BLaER1 treated with 17β-estradiol and CSF1 and Interleukin-3, amounts not matched to agents 10 nM and 100 nM (cell line): ENCODE data around the gene IL17RD.
A peak's percentile ranks its signal among the peaks of the same experiment; 100 is the strongest.
"Not testable (repeated sequence)": the region's sequence is repeated elsewhere in the genome, so short reads cannot be mapped to it uniquely, and the experiment has no call there.

Experiments
- H3K27ac ChIP-seq, 11 experiments: shearing (Covaris generic); formaldehyde crosslinking; 2 replicates each; pipeline ENCODE4 v1.8.1; 2022
- H3K27me3 ChIP-seq, 11 experiments: shearing (Covaris generic); formaldehyde crosslinking; 2 replicates each; pipeline ENCODE4 v1.8.1; 2022
- H3K36me3 ChIP-seq, 11 experiments: shearing (Covaris generic); formaldehyde crosslinking; 2 replicates each; pipeline ENCODE4 v1.8.1; 2022
- H3K4me1 ChIP-seq, 10 experiments: shearing (Covaris generic); formaldehyde crosslinking; 2 replicates each; pipeline ENCODE4 v1.8.1; 2022
- H3K4me2 ChIP-seq, 11 experiments: shearing (Covaris generic); formaldehyde crosslinking; 2 replicates each; pipeline ENCODE4 v1.8.1; 2022
- H3K4me3 ChIP-seq, 10 experiments: shearing (Covaris generic); formaldehyde crosslinking; 2 replicates each; pipeline ENCODE4 v1.8.1; 2022
- H3K9ac ChIP-seq, 11 experiments: shearing (Covaris generic); formaldehyde crosslinking; 2 replicates each; pipeline ENCODE4 v1.8.1; 2022
- H3K9me3 ChIP-seq, 11 experiments: shearing (Covaris generic); formaldehyde crosslinking; replicated peaks in 1 of 11; 2 replicates each; pipeline ENCODE4 v1.8.1; 2022
- H4K20me1 ChIP-seq, 11 experiments: shearing (Covaris generic); formaldehyde crosslinking; 2 replicates each; pipeline ENCODE4 v1.8.1; 2022
- Cebpa-rat ChIP-seq, 11 experiments: shearing (Covaris generic); IDR thresholded peaks; 2 replicates each; pipeline ENCODE4 v1.8.1; 2022

IL17RD gene

DNA sequence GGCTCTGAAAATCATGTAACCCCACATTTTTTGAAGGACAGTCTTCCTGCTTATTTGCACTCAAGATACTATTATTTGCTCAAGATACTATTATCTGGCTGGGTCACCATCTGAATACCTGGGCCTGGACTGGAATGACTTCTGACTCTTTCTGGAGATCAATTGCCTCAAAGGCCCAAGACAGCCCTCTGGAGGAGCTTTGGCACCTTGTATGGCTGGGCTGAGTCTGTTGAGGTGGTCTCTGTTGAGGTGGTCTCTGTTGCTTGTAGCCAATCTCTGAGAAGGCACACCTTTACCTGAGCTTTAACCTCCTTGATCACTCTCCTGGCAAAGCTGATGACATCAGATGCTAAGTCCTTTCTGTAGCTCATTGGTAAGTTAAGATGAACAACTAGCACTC, 71.7 kb downstream of the IL17RD start:
- no peak for TF ChIP-seq Cebpa-rat (IDR thresholded peaks at IDR 0.05)
- H3K36me3 ChIP-seq: no peaks in the 10 kb centered on the region
- H3K9me3 ChIP-seq: no peaks in the 10 kb centered on the region
- peaks cover 0 to 14% (median 0%) of the 10 kb centered on the region in 10 experiments; a peak in 6 of 20 replicates for H3K4me1 ChIP-seq
- peak overlapping the region in 3 of 11 experiments; percentile 47 to 66 (median 58); a peak in 5 of 22 replicates for H3K4me2 ChIP-seq
- H3K27ac ChIP-seq: no peak overlapping the region
- no peaks in the 10 kb centered on the region for H4K20me1 ChIP-seq
- no peak overlapping the region for H3K4me3 ChIP-seq
- H3K27me3 ChIP-seq: no peaks in the 10 kb centered on the region
- no peak overlapping the region for H3K9ac ChIP-seq

DNA sequence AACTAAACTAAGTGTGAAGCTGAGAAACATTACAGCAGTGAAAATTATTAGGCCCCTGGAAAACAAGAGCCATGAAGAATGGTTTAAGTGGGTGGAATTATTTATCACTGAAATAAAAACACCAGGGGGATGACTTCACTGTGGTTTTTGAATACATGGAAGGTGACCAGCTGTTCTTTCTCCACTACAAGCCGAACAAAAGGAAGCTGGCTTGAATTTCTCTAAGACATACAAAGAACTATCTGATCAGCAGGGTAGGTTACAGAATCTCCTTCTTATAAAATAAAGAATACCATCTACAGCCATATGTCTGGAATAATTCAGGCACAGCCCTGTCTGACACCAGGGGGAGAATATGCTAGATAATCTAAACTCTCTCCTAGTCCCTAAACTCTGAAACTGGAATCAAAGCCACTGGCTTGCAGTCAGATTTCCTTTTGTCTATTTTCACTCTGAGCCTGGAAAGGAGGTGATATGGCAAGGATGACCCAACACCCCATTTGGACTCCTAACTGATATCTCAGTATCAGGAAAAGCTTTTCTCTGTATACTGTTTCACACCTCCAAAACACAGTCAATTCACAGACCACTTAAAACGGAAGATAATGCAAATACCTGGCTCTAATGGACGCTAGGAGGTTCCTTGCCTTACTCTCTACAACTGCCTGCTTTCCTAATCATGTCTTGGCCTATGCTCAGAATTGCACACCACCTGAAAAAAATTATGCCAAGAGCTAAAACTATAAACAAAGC, 73.5 kb downstream of the IL17RD start:
- no peaks in the 10 kb centered on the region for H3K9me3 ChIP-seq
- no peak overlapping the region for H3K4me3 ChIP-seq
- H3K4me1 ChIP-seq: peaks cover 0 to 14% (median 0%) of the 10 kb centered on the region in 10 experiments; a peak in 6 of 20 replicates
- no peaks in the 10 kb centered on the region for H3K36me3 ChIP-seq
- H4K20me1 ChIP-seq: no peaks in the 10 kb centered on the region
- H3K27ac ChIP-seq: no peak overlapping the region
- no peak overlapping the region for H3K9ac ChIP-seq
- TF ChIP-seq Cebpa-rat (IDR thresholded peaks at IDR 0.05): no peak
- H3K27me3 ChIP-seq: no peaks in the 10 kb centered on the region
- H3K4me2 ChIP-seq: no peak overlapping the region

DNA sequence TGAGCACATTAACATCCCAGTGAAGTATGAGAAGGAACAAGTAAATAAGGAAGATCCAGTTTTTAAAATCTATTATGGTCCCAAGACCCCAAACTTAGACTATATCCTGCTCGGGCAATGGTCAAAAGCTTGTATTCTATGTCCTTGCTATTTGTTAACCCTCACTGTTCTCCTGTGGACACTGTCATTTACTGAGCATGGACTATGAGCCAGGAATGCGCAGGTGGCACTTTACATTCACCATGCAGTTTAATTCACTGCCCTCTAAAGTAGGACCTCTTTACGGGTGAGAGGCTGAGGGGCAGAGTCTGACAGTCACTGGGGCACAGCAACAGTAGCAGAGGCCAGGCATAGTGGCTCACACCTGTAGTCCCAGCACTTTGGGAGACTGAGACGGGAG, 76.1 kb downstream of the IL17RD start:
- H3K4me2 ChIP-seq: no peak overlapping the region
- no peak overlapping the region for H3K4me3 ChIP-seq
- H3K27ac ChIP-seq: no peak overlapping the region
- no peaks in the 10 kb centered on the region for H3K36me3 ChIP-seq
- no peaks in the 10 kb centered on the region for H3K27me3 ChIP-seq
- H3K9ac ChIP-seq: no peak overlapping the region
- H4K20me1 ChIP-seq: no peaks in the 10 kb centered on the region
- no peak for TF ChIP-seq Cebpa-rat (IDR thresholded peaks at IDR 0.05)
- peaks cover 0 to 8% (median 0%) of the 10 kb centered on the region in 10 experiments; a peak in 6 of 20 replicates for H3K4me1 ChIP-seq
- no peaks in the 10 kb centered on the region for H3K9me3 ChIP-seq

DNA sequence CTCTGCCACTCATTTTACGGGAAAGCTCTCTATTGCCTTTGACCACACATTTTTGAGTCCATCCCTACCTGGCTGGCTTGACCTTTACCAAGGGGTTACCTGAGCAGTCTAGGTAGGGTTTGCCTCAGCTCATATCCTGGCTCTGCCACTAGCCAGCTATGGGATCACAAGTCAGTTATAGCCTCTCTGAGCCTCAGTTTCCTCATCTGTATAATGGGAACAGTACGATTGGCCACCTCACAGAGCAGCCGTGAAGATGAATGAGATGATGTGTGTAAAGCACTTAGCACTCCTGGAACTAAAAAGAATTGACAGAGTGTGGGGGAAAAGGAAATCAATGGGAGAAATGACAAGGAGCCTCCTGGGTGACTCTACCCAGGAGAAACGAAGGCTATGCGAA, 76.7 kb downstream of the IL17RD start:
- TF ChIP-seq Cebpa-rat (IDR thresholded peaks at IDR 0.05): no peak
- no peak overlapping the region for H3K27ac ChIP-seq
- no peaks in the 10 kb centered on the region for H3K36me3 ChIP-seq
- H3K27me3 ChIP-seq: no peaks in the 10 kb centered on the region
- H3K4me1 ChIP-seq: peaks cover 0 to 2% (median 0%) of the 10 kb centered on the region in 10 experiments; a peak in 4 of 20 replicates
- no peak overlapping the region for H3K4me3 ChIP-seq
- H3K9ac ChIP-seq: no peak overlapping the region
- H3K4me2 ChIP-seq: no peak overlapping the region
- H3K9me3 ChIP-seq: no peaks in the 10 kb centered on the region
- H4K20me1 ChIP-seq: no peaks in the 10 kb centered on the region

DNA sequence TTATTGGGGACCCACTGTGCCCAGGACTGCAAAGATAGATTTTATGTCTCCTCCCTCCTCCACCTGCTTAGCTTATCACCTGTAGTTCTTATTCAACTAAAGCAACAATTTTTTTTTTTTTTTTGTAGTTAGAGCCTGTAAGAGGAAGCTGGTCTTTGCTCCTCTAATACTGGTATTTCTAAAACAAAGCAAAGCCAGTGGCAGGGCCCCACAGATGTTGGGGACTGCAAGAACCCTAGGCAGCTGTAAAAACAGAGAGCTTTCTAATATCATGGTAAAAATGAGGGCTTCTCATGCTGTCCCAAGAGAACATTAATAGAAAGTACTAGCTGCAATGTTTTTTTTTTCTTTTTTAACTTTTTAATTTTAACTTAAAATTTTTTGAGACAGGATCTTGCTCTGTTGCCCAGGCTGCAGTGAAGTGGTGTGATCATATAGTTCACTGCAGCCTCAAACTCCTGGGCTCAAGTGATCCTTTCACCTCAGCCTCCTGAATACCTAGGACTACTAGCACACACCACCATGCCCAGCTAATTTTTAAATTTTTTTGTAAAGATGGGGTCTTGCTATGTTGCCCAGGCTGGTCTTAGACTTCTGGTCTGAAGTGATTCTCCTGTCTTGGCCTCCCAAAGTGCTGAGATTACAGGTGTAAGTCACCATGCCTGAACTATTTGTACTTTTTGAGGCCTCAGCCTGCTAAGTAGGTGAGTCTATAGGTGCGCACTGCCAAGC, 77.6 kb downstream of the IL17RD start:
- no peak for TF ChIP-seq Cebpa-rat (IDR thresholded peaks at IDR 0.05)
- Histone ChIP-seq H3K9ac (no peak overlapping the region), H3K27me3 (no peaks in the 10 kb centered on the region), H3K4me3 (no peak overlapping the region), H3K27ac (no peak overlapping the region), H3K4me2 (no peak overlapping the region), H4K20me1 (no peaks in the 10 kb centered on the region), H3K36me3 (no peaks in the 10 kb centered on the region), H3K4me1 (0 out of 20 replicates have a peak, but pooled peaks cover 0 to 2% (median 0%) of the 10 kb centered on the region in 10 experiments), H3K9me3 (no peaks in the 10 kb centered on the region)

DNA sequence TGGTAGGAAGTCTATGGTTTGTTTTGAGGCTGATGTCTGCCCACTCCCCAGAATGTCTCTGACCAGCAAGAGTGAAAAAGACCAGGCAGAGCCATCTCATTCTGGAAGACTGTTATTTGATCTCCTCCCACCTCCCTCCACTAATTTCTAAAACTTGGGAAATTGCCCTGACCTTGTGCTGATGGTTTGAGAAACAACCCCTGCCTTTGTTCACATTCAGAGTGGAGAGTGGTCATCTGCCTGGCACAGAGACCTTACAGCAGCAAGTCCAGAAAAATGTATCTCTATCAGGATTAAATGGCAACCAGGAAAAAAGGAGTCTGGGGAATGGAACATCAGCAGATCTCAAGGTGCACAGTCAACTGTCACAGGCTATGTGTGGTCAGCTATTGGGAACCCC, 79.0 kb downstream of the IL17RD start:
- H3K9ac ChIP-seq: no peak overlapping the region
- H3K4me2 ChIP-seq: no peak overlapping the region

DNA sequence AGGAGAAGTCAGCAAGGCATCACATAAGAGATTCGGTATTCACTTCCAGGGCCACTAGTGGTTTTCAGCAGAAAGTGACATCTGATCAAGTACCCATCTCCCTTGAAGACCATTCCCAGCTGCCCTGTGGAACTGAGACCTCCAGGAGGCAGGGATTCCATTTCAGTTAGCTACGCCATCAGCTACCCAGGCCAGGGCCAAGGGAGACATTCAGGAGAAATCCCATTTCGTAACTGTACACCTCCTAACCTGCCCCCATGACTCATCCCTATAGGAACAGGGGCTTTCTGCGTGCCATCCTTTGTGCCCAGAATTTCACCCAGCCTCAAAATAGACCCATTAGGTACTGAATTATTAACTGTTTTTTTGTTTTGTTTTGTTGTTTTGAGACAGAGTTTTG, 79.9 kb downstream of the IL17RD start:
- no peak overlapping the region for H3K9ac ChIP-seq
- no peak overlapping the region for H3K27ac ChIP-seq
- no peak for TF ChIP-seq Cebpa-rat (IDR thresholded peaks at IDR 0.05)
- H3K4me1 ChIP-seq: peaks cover 0 to 7% (median 0%) of the 10 kb centered on the region in 10 experiments; a peak in 3 of 20 replicates
- no peaks in the 10 kb centered on the region for H3K36me3 ChIP-seq
- H3K27me3 ChIP-seq: peaks cover 0 to 4% (median 0%) of the 10 kb centered on the region in 11 experiments; a peak in 8 of 22 replicates
- H3K9me3 ChIP-seq: no peaks in the 10 kb centered on the region
- H3K4me3 ChIP-seq: no peak overlapping the region
- no peaks in the 10 kb centered on the region; a peak in 1 of 22 replicates for H4K20me1 ChIP-seq
- H3K4me2 ChIP-seq: no peak overlapping the region

More for the DNA sequence above, 79.0 kb downstream of the IL17RD start:
- Histone ChIP-seq H3K27ac (no peak overlapping the region), H3K27me3 (no peaks in the 10 kb centered on the region), H3K36me3 (no peaks in the 10 kb centered on the region), H4K20me1 (no peaks in the 10 kb centered on the region), H3K9me3 (no peaks in the 10 kb centered on the region), H3K4me1 (peaks cover 0 to 7% (median 0%) of the 10 kb centered on the region in 10 experiments; a peak in 2 of 20 replicates), H3K4me3 (no peak overlapping the region)
- TF ChIP-seq Cebpa-rat (IDR thresholded peaks at IDR 0.05): no peak

DNA sequence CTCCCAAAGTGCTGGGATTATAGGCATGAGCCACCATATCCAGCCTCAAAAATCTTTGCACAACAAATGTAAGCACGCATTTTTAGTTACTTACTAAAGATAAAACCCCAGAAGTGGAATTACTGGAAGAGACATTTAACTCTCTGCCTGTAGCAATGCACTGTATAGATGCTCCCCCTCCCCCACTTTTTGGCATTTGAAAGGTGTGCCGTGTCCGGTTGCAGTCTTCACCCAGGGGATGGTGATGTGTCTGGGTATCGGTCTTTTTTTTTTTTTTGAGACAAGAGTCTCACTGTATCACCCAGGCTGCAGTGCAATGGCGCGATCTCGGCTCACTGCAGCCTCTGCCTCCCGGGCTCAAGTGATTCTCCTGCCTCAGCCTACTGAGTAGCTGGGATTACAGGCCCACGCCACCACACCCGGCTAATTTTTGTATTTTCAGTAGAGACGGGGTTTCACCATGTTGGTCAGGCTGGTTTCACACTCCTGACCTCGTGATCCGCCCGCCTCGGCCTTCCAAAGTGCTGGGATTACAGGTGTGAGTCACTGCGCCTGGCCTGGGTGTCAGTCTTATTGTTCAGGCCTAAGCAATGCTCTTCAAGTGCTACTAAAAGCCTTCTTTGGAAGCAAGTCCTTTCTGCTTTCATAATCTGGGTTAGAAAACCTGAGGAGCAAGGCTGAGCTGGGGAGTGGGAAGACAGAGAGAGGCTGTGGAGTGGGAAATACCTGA, 81.7 kb downstream of the IL17RD start:
- not testable (repeated sequence) for H3K9ac ChIP-seq, H3K36me3 ChIP-seq, H3K4me2 ChIP-seq, H3K4me3 ChIP-seq, H3K27ac ChIP-seq, H3K9me3 ChIP-seq, H4K20me1 ChIP-seq
- peaks cover 12 to 22% (median 16%) of the 10 kb centered on the region in 11 experiments for H3K27me3 ChIP-seq
- peaks cover 0 to 17% (median 8%) of the 10 kb centered on the region in 10 experiments; a peak in 15 of 20 replicates for H3K4me1 ChIP-seq

DNA sequence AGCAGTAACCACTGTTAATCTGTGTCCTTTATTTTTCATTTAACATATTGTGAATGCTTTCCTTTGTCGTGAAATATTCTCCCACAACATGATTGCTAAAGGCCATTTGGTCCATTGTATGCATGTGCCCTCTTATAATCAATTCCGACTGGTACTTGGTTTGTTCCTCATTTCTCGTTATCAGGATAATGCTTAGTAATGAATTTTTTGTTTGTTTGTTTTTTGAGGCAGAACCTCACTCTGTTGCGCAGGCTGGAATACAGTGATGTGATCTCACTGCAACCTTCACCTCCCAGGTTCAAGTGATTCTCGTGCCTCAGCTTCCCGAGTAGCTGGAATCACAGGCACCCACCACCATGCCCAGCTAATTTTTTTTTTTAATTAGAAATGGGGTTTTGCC, 82.7 kb downstream of the IL17RD start:
- Histone ChIP-seq H3K9me3 (no peaks in the 10 kb centered on the region), H3K9ac (no peak overlapping the region), H3K27me3 (peaks cover 13 to 30% (median 22%) of the 10 kb centered on the region in 11 experiments), H3K4me1 (peaks cover 8 to 24% (median 16%) of the 10 kb centered on the region in 10 experiments), H3K27ac (no peak overlapping the region), H3K4me2 (no peak overlapping the region), H3K36me3 (no peaks in the 10 kb centered on the region), H3K4me3 (no peak overlapping the region), H4K20me1 (no peaks in the 10 kb centered on the region; a peak in 1 of 22 replicates)
- TF ChIP-seq Cebpa-rat (IDR thresholded peaks at IDR 0.05): no peak
